Measurements from ENCODE around the gene RRAS. TPM values are rescaled to one million over a fixed set of nuclear protein-coding genes. Genes with fewer than 3 reads are reported as not detected.

RRAS gene
- total RNA-seq, 1 experiment from 2014 or later: 55.9 TPM

- no peak overlapping the region for H3K27ac ChIP-seq (ENCODE audit: low read depth, low read length)
- no peaks in the 10 kb centered on the region for H3K9me2 ChIP-seq (ENCODE audit: insufficient read depth)
- CTCF ChIA-PET: no interaction called here
- no peaks in the 10 kb centered on the region for H4K20me1 ChIP-seq (ENCODE audit: insufficient read depth)
- no TSS peak for BruUV-seq (replicated peaks)
- H3K79me2 ChIP-seq (ENCODE audit: insufficient read depth, low read length): peaks cover 80% of the 10 kb centered on the region
- POLR2A ChIA-PET: interaction anchor here (1.6 kb wide), 1 partner anchor 31 kb away, joined by 3 read pairs; no protein-coding TSS in a partner anchor
- intact Hi-C loops (cut with micrococcal nuclease): no loop called here
- H3K9ac ChIP-seq (ENCODE audit: low read length): no peak overlapping the region
- no peak for DNase-seq (ENCODE audit: low read depth, low spot score)
- RAD21 ChIA-PET (ENCODE audit: low non-redundant PET in 1 of 2, low total read pairs in 2 of 2, uncharacterized antibody in 2 of 2, unreplicated experiment in 2 of 2): no interaction called here
- H3K4me1 ChIP-seq (ENCODE audit: control insufficient read depth in 1 of 2, insufficient read depth in 2 of 2, low read length in 2 of 2): peaks cover 6 to 15% of the 10 kb centered on the region in 2 experiments
- peaks cover 23 to 25% of the 10 kb centered on the region in 2 experiments; a peak in 3 of 4 replicates for H3K36me3 ChIP-seq (ENCODE audit: control insufficient read depth in 1 of 2, insufficient read depth in 2 of 2, low read length in 2 of 2)
- TF ChIP-seq ZFX (IDR thresholded peaks at IDR 0.05) (no peak), CEBPB (IDR thresholded peaks at IDR 0.05; ENCODE audit: low read depth) (no peak), SP1 (IDR thresholded peaks at IDR 0.05; ENCODE audit: low read depth) (no peak), CTCF (IDR thresholded peaks at IDR 0.05 in 2 of 3, conservative IDR thresholded peaks at IDR 0.05 in 1 of 3; ENCODE audit: borderline replicate concordance in 1 of 3, insufficient read depth in 1 of 3, low read depth in 2 of 3, low read length in 2 of 3) (no peak), RAD21 (IDR thresholded peaks at IDR 0.05; ENCODE audit: low read depth) (no peak), FOSL1 (IDR thresholded peaks at IDR 0.05; ENCODE audit: low read depth) (no peak), CBX3 (IDR thresholded peaks at IDR 0.05; ENCODE audit: low read depth) (no peak)
- H2AFZ ChIP-seq (ENCODE audit: low read depth, low read length, poor library complexity, severe bottlenecking): no peak overlapping the region
- no peaks in the 10 kb centered on the region for H3K9me3 ChIP-seq (ENCODE audit: control insufficient read depth in 1 of 2, insufficient read depth in 1 of 2, low read depth in 1 of 2, low read length in 2 of 2)
- no peak overlapping the region for H3K4me2 ChIP-seq (ENCODE audit: low read length)
- H3K4me3 ChIP-seq (replicated peaks in 1 of 2; ENCODE audit: low read depth in 1 of 2, low read length in 2 of 2): no peak overlapping the region
- H3K27me3 ChIP-seq (ENCODE audit: insufficient read depth, low read length): no peaks in the 10 kb centered on the region
- no peak for ATAC-seq
Observed at GRCh38 chr19:49645592-49645991, 5.6 kb upstream of the RRAS start.

- ATAC-seq: no peak
- DNase-seq (ENCODE audit: low read depth, low spot score): no peak
- ChIA-PET CTCF (interaction anchor here (0.9 kb wide), 1 partner anchor 37 kb away, joined by 3 read pairs; no protein-coding TSS in a partner anchor), POLR2A (interaction anchor here (1.0 to 1.3 kb wide), 2 partner anchors 21 to 33 kb away, joined by 3 to 8 read pairs; no protein-coding TSS in a partner anchor), RAD21 (ENCODE audit: low non-redundant PET in 1 of 2, low total read pairs in 2 of 2, uncharacterized antibody in 2 of 2, unreplicated experiment in 2 of 2) (no interaction called here)
- H3K4me1 ChIP-seq (ENCODE audit: control insufficient read depth in 1 of 2, insufficient read depth in 2 of 2, low read length in 2 of 2): peaks cover 12 to 28% of the 10 kb centered on the region in 2 experiments
- H3K27me3 ChIP-seq (ENCODE audit: insufficient read depth, low read length): no peaks in the 10 kb centered on the region
- H3K4me2 ChIP-seq (ENCODE audit: low read length): peak overlapping the region; percentile 81
- H3K9me2 ChIP-seq (ENCODE audit: insufficient read depth): no peaks in the 10 kb centered on the region
- H3K79me2 ChIP-seq (ENCODE audit: insufficient read depth, low read length): peaks cover 70% of the 10 kb centered on the region
- peak overlapping the region; percentile 99 for H3K9ac ChIP-seq (ENCODE audit: low read length)
- H4K20me1 ChIP-seq (ENCODE audit: insufficient read depth): no peaks in the 10 kb centered on the region
- H3K9me3 ChIP-seq (ENCODE audit: control insufficient read depth in 1 of 2, insufficient read depth in 1 of 2, low read depth in 1 of 2, low read length in 2 of 2): no peaks in the 10 kb centered on the region
- peaks cover 13 to 16% of the 10 kb centered on the region in 2 experiments; a peak in 3 of 4 replicates for H3K36me3 ChIP-seq (ENCODE audit: control insufficient read depth in 1 of 2, insufficient read depth in 2 of 2, low read length in 2 of 2)
- peak overlapping the region; percentile 90; the same call in 1 of the 2 replicates for H3K27ac ChIP-seq (ENCODE audit: low read depth, low read length)
- intact Hi-C loops (cut with micrococcal nuclease): no loop called here
- peak overlapping the region; percentile 75 to 92 for H3K4me3 ChIP-seq (replicated peaks in 1 of 2; ENCODE audit: low read depth in 1 of 2, low read length in 2 of 2)
- H2AFZ ChIP-seq (ENCODE audit: low read depth, low read length, poor library complexity, severe bottlenecking): no peak overlapping the region
- no TSS peak for BruUV-seq (replicated peaks)
- no peak for TF ChIP-seq ELF1 (IDR thresholded peaks at IDR 0.05; ENCODE audit: borderline replicate concordance, low read depth)
- TF ChIP-seq REST (IDR thresholded peaks at IDR 0.05; ENCODE audit: low read depth): no peak
- no peak for TF ChIP-seq YY1 (IDR thresholded peaks at IDR 0.05; ENCODE audit: extremely low read depth, insufficient replicate concordance, low read depth, low read length)
- no peak for TF ChIP-seq SRF (IDR thresholded peaks at IDR 0.05; ENCODE audit: low read depth)
- TF ChIP-seq ZFX (IDR thresholded peaks at IDR 0.05): no peak
- no peak for TF ChIP-seq ZBTB33 (IDR thresholded peaks at IDR 0.05; ENCODE audit: extremely low read depth, insufficient replicate concordance, low read length)
- no peak for TF ChIP-seq SIN3A (IDR thresholded peaks at IDR 0.05; ENCODE audit: low read depth)
Observed at GRCh38 chr19:49643466-49643865, 3.5 kb upstream of the RRAS start.

Measured in HCT116 (cell line).